ENCODE results near the gene RAB24. TPM values are rescaled to one million over a fixed set of nuclear protein-coding genes. Genes with fewer than 3 reads are reported as not detected.
A peak's percentile ranks its signal among the peaks of the same experiment; 100 is the strongest.
"Not testable (repeated sequence)": the region's sequence is repeated elsewhere in the genome, so short reads cannot be mapped to it uniquely, and the experiment has no call there.

RAB24 gene
- total RNA-seq, 1 experiment from 2014 or later = 40.3 TPM

- no peak for ATAC-seq
These were observed 42.6 kb downstream of the RAB24 start for GRCh38 chr5:177260961-177261360.

DNA sequence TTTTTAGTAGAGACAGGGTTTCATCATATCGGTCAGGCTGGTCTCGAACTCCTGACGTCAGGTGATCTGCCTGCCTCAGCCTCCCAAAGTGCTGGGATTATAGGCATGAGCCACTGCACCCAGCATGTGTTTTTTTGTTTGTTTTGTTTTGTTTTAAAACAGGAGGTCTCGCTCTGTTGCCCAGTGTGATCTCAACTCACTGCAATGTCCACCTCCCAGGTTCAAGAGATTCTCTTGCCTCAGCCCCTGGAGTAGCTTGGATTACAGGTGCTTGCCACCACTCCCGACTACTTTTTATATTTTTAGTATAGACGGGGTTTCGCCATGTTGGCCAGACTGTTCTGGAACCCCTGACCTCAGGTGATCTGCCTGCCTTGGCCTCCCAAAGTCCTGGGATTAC is 44.8 kb downstream of the RAB24 start:
- BruUV-seq (replicated peaks); H3F3A ChIP-seq (ENCODE audit: low read length, unreplicated experiment); H3K9me3 ChIP-seq (ENCODE audit: low read length); H3K27ac ChIP-seq (ENCODE audit: low read length); intact Hi-C loops (cut with micrococcal nuclease); H3K4me1 ChIP-seq (ENCODE audit: insufficient read depth, low read length); H3K79me2 ChIP-seq (ENCODE audit: low read length); H2AFZ ChIP-seq (ENCODE audit: low read length); H3K27me3 ChIP-seq (ENCODE audit: low read length); POLR2A ChIA-PET (ENCODE audit: unreplicated experiment); H3K9me2 ChIP-seq (replicated peaks; ENCODE audit: low read length); CTCF ChIA-PET; ATAC-seq; H3K4me3 ChIP-seq (ENCODE audit: low read length); H3K9ac ChIP-seq (ENCODE audit: low read length); H4K20me1 ChIP-seq (ENCODE audit: low read length); DNase-seq; H3K4me2 ChIP-seq (ENCODE audit: low read length): not testable (repeated sequence)
- H3K36me3 ChIP-seq (ENCODE audit: low read depth, low read length) = peaks cover 27% of the 10 kb centered on the region; the same call in 1 of the 2 replicates

More at GRCh38 chr5:177260961-177261360, 42.6 kb downstream of the RAB24 start:
- ChIA-PET CTCF (no interaction called here), POLR2A (ENCODE audit: unreplicated experiment) (no interaction called here)
- no peaks in the 10 kb centered on the region for H3F3A ChIP-seq (ENCODE audit: low read length, unreplicated experiment)
- no peaks in the 10 kb centered on the region for H3K79me2 ChIP-seq (ENCODE audit: low read length)
- BruUV-seq (replicated peaks) = no TSS peak
- H3K4me3 ChIP-seq (ENCODE audit: low read length) = no peak overlapping the region
- no peak overlapping the region for H3K27ac ChIP-seq (ENCODE audit: low read length)
- no peaks in the 10 kb centered on the region for H3K9me3 ChIP-seq (ENCODE audit: low read length)
- H3K27me3 ChIP-seq (ENCODE audit: low read length) = no peaks in the 10 kb centered on the region
- H3K4me2 ChIP-seq (ENCODE audit: low read length) = no peak overlapping the region
- H3K4me1 ChIP-seq (ENCODE audit: insufficient read depth, low read length) = peaks cover 2% of the 10 kb centered on the region; the same call in 1 of the 2 replicates
- no peak for DNase-seq
- H2AFZ ChIP-seq (ENCODE audit: low read length) = no peak overlapping the region
- no peak overlapping the region for H3K9ac ChIP-seq (ENCODE audit: low read length)
- intact Hi-C loops (cut with micrococcal nuclease) = no loop called here
- no peaks in the 10 kb centered on the region for H4K20me1 ChIP-seq (ENCODE audit: low read length)
- no peak for TF ChIP-seq EZH2 (IDR thresholded peaks at IDR 0.05; ENCODE audit: low read length, unreplicated experiment)
- TF ChIP-seq EZH2phosphoT487 (IDR thresholded peaks at IDR 0.05; ENCODE audit: borderline replicate concordance, low read length) = no peak
- no peak for TF ChIP-seq CTCF (conservative IDR thresholded peaks at IDR 0.05; ENCODE audit: low read depth, low read length)
- H3K36me3 ChIP-seq (ENCODE audit: low read depth, low read length) = peaks cover 36% of the 10 kb centered on the region; the same call in 1 of the 2 replicates
- no peaks in the 10 kb centered on the region for H3K9me2 ChIP-seq (replicated peaks; ENCODE audit: low read length)

DNA sequence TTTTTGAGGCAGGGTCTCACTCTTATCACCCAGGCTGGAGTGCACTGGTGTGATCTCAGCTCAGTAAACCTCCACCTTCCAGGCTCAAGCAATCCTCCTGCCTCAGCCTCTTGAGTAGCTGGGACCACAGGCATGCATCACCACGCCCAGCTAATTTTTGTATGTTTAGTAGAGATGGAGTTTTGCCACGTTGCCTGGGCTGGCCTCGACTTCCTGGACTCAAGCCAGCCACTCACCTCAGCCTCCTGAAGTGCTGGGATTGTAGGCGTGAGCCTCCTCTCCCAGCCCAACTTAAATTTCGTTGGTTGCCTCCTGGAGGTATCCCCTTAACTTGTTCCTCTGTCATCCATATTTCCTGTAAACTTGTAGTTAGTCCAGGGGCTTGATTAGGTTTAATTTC is 47.2 kb downstream of the RAB24 start:
- intact Hi-C loops (cut with micrococcal nuclease) = no loop called here
- Histone ChIP-seq H3K9ac (ENCODE audit: low read length) (no peak overlapping the region), H3K4me1 (ENCODE audit: insufficient read depth, low read length) (peaks cover 4% of the 10 kb centered on the region; the same call in 1 of the 2 replicates), H3K9me2 (replicated peaks; ENCODE audit: low read length) (no peaks in the 10 kb centered on the region), H3K36me3 (ENCODE audit: low read depth, low read length) (peaks cover 28% of the 10 kb centered on the region; the same call in 1 of the 2 replicates), H3K27me3 (ENCODE audit: low read length) (no peaks in the 10 kb centered on the region), H3K9me3 (ENCODE audit: low read length) (no peaks in the 10 kb centered on the region), H3K27ac (ENCODE audit: low read length) (no peak overlapping the region), H3F3A (ENCODE audit: low read length, unreplicated experiment) (no peaks in the 10 kb centered on the region), H4K20me1 (ENCODE audit: low read length) (no peaks in the 10 kb centered on the region), H2AFZ (ENCODE audit: low read length) (no peak overlapping the region), H3K79me2 (ENCODE audit: low read length) (no peaks in the 10 kb centered on the region), H3K4me3 (ENCODE audit: low read length) (no peak overlapping the region), H3K4me2 (ENCODE audit: low read length) (no peak overlapping the region)
- ATAC-seq (peak; percentile 76), DNase-seq (peak; percentile 61)
- POLR2A ChIA-PET (ENCODE audit: unreplicated experiment) = no interaction called here
- TF ChIP-seq EZH2phosphoT487 (IDR thresholded peaks at IDR 0.05; ENCODE audit: borderline replicate concordance, low read length) = no peak
- no peak for TF ChIP-seq CTCF (conservative IDR thresholded peaks at IDR 0.05; ENCODE audit: low read depth, low read length)
- no peak for TF ChIP-seq EZH2 (IDR thresholded peaks at IDR 0.05; ENCODE audit: low read length, unreplicated experiment)
- no TSS peak for BruUV-seq (replicated peaks)
- CTCF ChIA-PET = interaction anchor here (0.7 kb wide), 1 partner anchor 99 kb away, joined by 3 read pairs; no protein-coding TSS in a partner anchor

Measured in PC-3 (cell line).